Activated naive CD4-positive, alpha-beta T cell treated with anti-CD3 and anti-CD28 coated beads, Interleukin-2, amount 10 ng/mL, durations not matched to agents 7 days and 5 days (primary cell): ENCODE measurements around the gene RMI2.

Experiments
- CTCF ChIA-PET: fragments of 350-600 bp; sonication (Branson Sonifier 250); formaldehyde crosslinking; loops from one replicate; lab custom pipeline; 2021; ENCODE audit warnings: antibody characterized with exemption; lab: Charles Lee
- DNase-seq: peaks from one replicate; pipeline ENCODE4 v3.0.0-alpha.2; 2020
- H3K27ac Mint-ChIP-seq: one replicate; pipeline ENCODE4 v1.8.0; 2021; ENCODE audit warnings: mild to moderate bottlenecking, moderate library complexity, mixed read lengths
- H3K27me3 Mint-ChIP-seq: one replicate; pipeline ENCODE4 v1.8.0; 2021; ENCODE audit warnings: mild to moderate bottlenecking, mixed read lengths
- H3K36me3 Mint-ChIP-seq: one replicate; pipeline ENCODE4 v1.8.0; 2021; ENCODE audit warnings: mixed read lengths
- H3K4me1 Mint-ChIP-seq: one replicate; pipeline ENCODE4 v1.8.0; 2021; ENCODE audit warnings: mixed read lengths
- H3K4me3 Mint-ChIP-seq: one replicate; pipeline ENCODE4 v1.8.0; 2021; ENCODE audit warnings: mild to moderate bottlenecking, moderate library complexity, mixed read lengths
- H3K9me3 Mint-ChIP-seq: one replicate; pipeline ENCODE4 v1.8.0; 2021; ENCODE audit warnings: mixed read lengths

The RMI2 gene

DNA sequence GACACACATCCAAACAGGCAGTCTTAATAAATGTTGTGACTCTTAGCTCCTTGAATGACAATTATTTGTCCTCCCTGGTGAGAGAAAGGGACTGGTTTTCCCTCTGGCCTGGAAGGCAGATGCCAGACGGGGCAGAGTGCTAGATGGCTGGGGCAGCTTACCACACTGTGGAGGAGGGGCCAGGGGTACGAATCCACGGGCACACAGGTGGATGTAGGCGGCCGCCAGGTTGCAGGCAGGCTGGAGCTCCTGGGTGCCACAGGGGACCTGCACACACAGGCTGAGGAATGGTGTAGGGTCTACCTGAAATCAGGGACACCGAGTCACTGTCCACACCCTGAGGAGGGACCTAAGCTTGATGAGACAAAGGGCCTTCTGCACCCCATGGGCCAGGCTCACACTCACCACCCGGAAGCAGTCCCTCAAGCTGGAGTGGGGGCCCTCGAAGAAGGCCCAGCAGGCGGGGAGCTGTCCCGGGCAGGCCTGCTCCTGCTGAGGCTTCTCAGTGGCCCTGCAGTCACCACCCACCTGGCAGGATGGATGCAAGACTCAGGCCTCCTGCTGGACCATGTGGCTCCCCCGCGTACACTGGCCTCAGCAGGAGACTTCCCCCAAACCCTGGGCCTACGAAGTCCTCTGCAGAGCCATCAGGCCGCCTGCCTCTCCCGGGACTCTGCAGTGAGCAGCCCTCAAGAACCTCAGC is 38.4 kb downstream of the RMI2 start:
- DNase-seq, result no peak
- CTCF ChIA-PET, result interaction anchor here (0.9 to 4.4 kb wide), 2 partner anchors 11 to 12 kb away, joined by 3 to 28 read pairs; no protein-coding TSS in a partner anchor
- H3K4me3 Mint-ChIP-seq, result no peak overlapping the region
- H3K4me1 Mint-ChIP-seq, result peaks cover 19% of the 10 kb centered on the region
- peaks cover 14% of the 10 kb centered on the region for H3K27me3 Mint-ChIP-seq
- peaks cover 10% of the 10 kb centered on the region for H3K36me3 Mint-ChIP-seq
- peaks cover under 1% of the 10 kb centered on the region for H3K9me3 Mint-ChIP-seq
- no peak overlapping the region for H3K27ac Mint-ChIP-seq

DNA sequence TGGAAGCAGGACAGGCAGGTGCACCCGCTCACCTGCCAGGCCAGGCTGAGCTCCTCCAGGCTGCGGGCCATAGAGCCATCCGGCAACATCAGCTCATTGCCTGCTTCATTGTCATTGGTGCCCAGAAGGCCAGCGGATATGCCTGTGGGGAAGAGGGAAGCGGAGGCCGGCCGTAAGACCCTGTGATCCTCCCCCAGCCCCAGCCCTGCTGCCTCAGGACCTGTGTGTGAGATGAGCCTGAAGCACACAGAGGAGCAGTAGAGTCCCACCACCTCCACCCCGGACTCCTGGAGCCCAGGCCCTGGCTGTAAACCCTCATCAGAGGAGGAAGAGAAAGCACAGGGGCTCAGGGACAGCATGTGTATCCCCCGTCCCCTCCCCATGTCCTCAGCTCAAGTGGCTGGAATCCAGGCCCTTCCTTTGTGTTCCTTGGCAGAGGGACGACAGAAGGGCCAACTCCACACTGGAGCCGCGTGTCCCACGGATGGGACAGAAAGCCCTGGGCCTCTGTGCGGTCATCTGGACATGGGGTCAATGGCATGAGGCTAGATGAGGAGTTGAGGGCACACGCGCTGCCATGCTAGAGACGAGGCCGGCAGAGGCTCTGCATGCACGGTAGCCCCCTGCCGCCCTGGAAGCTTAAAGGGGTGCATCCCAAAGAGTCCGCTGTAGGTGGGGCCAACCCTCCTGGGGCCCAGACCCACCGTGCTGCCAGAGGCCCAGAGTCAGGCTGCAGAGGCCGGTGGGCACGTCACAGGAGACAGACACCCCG is 39.1 kb downstream of the RMI2 start:
- H3K4me1 Mint-ChIP-seq, result peaks cover 23% of the 10 kb centered on the region
- CTCF ChIA-PET, result interaction anchor here (4.4 kb wide), 1 partner anchor 12 kb away, joined by 28 read pairs; no protein-coding TSS in a partner anchor

DNA sequence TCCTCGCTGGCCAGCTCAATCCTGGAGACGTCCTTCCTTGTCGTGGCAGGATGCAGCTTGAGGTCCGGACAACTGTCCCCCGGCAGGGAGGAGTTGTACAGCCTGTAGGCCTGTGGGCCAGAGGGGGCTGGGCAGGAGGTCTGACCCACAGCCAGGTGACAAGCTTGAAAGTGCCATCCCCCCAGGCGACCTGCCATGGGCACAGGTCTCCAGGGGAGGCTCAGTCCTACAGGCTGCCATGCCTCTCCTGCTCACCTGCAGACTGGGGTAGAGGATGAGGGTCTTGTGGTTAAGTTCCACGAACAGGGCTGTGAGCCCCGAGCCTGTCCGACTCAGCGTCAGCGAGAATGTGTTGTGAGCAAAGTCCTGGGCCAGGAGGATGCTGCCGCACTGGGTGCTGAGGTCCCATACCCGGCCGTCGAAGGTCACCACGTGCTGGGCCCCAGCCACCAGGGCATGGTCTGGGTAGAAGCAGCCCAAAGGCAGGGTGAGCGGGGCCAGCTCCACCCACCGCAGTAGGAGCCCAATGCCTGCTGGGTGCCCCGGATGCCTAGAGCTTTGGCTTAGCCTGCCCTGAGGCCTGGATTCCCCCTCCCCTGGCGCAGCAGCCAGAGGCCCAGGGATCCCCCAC is 39.8 kb downstream of the RMI2 start:
- no peak overlapping the region for H3K27ac Mint-ChIP-seq
- no peaks in the 10 kb centered on the region for H3K9me3 Mint-ChIP-seq
- H3K36me3 Mint-ChIP-seq, result peaks cover 8% of the 10 kb centered on the region
- no peak overlapping the region for H3K4me3 Mint-ChIP-seq
- DNase-seq, result no peak
- CTCF ChIA-PET, result interaction anchor here (0.5 to 4.4 kb wide), 3 partner anchors 12 to 36 kb away, joined by 3 to 28 read pairs (median 5); no protein-coding TSS in a partner anchor
- H3K27me3 Mint-ChIP-seq, result peaks cover 18% of the 10 kb centered on the region
- H3K4me1 Mint-ChIP-seq, result peaks cover 21% of the 10 kb centered on the region

More for the DNA sequence above, 39.1 kb downstream of the RMI2 start:
- Mint-ChIP-seq H3K4me3 (no peak overlapping the region), H3K36me3 (peaks cover 8% of the 10 kb centered on the region), H3K27ac (no peak overlapping the region), H3K9me3 (no peaks in the 10 kb centered on the region), H3K27me3 (peaks cover 18% of the 10 kb centered on the region)
- no peak for DNase-seq

DNA sequence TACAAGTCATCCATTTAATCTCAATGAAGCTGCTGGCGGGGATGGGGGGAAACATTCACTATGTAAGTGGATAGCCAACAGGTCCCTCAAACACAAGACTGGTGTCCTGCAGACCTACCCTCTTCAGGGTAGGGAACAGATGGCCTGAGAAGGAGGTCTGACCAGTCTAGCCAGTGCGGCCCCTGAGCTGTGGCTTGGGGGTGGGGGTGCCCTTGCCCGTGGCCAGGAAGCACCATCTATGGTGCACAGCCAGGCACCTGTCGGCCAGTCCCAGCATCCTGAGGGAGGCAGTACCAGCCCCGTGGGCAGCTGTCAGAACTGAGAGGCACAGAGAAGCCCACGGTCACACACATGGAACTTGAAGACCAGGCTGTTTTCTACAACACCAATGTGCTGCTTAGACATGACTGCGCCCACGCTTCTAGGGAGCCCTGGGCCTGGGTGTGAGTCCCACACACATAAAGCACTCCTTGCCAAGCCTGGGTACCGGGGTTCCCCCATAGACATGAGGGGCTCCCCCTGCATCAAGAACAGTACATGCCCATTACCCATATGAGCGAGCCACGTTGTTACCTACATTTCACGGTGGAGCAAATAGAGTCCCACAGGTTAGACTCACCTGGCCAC is 40.9 kb downstream of the RMI2 start:
- Mint-ChIP-seq H3K4me1 (peaks cover 19% of the 10 kb centered on the region), H3K4me3 (no peak overlapping the region), H3K36me3 (peaks cover 6% of the 10 kb centered on the region), H3K27me3 (peaks cover 18% of the 10 kb centered on the region), H3K27ac (no peak overlapping the region), H3K9me3 (no peaks in the 10 kb centered on the region)
- CTCF ChIA-PET, result interaction anchor here (1.5 to 4.4 kb wide), 2 partner anchors 12 to 13 kb away, joined by 5 to 28 read pairs; no protein-coding TSS in a partner anchor
- no peak for DNase-seq

DNA sequence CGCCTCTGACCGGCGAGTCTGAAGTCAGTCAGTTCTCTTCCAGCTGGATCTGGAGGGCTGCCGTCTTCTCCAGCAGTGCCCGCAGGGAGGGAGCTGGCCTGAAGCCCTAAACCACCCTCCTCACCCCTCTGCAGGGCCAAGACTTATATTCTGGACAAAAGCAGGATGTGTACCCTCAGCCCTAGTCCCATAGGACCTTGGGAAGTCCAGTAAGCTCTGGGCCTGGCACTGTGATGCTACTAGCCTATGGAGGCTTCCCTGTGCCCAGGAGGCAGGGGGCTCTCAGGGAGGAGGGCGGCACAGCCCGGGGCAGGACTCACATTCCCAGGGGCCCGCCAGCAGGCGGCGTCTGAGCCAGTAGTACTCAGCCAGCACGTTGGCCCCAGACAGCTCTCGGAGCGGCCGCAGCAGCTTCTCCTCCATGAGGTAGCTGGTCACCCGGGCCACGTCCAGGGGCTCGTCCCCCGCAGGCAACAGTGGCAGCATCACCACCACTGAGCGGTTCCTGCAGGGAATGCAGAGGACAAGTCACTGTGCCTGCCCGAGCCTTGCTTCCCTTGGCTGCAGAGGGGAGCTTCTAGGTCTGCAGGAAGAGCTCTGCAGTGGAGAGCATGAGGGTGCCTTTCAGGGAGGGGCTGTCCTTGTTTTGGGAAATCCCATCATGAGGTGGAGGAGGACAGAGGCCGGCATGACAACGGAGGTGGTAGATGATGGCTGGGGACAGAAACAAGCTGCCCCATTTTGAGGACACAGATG is 41.7 kb downstream of the RMI2 start:
- no peak overlapping the region for H3K4me3 Mint-ChIP-seq
- H3K27ac Mint-ChIP-seq, result no peak overlapping the region
- H3K9me3 Mint-ChIP-seq, result no peaks in the 10 kb centered on the region
- peaks cover 19% of the 10 kb centered on the region for H3K4me1 Mint-ChIP-seq
- DNase-seq, result no peak
- peaks cover 3% of the 10 kb centered on the region for H3K36me3 Mint-ChIP-seq
- CTCF ChIA-PET, result interaction anchor here (0.8 to 4.4 kb wide), 7 partner anchors 9 to 145 kb away, joined by 3 to 28 read pairs (median 5); no protein-coding TSS in a partner anchor
- peaks cover 18% of the 10 kb centered on the region for H3K27me3 Mint-ChIP-seq

DNA sequence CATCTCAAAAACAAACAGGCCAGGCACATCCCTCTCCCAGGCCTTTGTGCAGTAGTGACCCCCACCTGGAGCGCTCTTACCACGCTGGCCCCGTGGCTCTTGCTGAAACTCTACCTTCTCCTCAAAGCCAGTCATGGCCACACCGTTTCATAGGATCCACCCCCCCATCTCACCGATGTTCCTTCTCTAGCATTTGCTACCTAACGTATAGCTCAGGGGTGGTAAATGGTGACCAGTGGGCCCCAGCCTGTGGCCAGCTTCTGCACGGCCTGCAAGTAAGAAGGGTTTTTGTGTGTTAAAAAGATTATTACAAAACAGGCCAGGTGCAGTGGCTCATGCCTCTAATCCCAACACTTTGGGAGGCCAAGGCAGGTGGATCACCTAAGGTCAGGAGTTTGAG is 43.8 kb downstream of the RMI2 start:
- Mint-ChIP-seq H3K27me3 (peaks cover 18% of the 10 kb centered on the region), H3K9me3 (no peaks in the 10 kb centered on the region), H3K36me3 (no peaks in the 10 kb centered on the region), H3K4me3 (no peak overlapping the region), H3K4me1 (peaks cover 19% of the 10 kb centered on the region), H3K27ac (no peak overlapping the region)
- DNase-seq, result no peak
- CTCF ChIA-PET, result interaction anchor here (1.2 kb wide), 1 partner anchor 417 kb away, joined by 3 read pairs; no protein-coding TSS in a partner anchor

DNA sequence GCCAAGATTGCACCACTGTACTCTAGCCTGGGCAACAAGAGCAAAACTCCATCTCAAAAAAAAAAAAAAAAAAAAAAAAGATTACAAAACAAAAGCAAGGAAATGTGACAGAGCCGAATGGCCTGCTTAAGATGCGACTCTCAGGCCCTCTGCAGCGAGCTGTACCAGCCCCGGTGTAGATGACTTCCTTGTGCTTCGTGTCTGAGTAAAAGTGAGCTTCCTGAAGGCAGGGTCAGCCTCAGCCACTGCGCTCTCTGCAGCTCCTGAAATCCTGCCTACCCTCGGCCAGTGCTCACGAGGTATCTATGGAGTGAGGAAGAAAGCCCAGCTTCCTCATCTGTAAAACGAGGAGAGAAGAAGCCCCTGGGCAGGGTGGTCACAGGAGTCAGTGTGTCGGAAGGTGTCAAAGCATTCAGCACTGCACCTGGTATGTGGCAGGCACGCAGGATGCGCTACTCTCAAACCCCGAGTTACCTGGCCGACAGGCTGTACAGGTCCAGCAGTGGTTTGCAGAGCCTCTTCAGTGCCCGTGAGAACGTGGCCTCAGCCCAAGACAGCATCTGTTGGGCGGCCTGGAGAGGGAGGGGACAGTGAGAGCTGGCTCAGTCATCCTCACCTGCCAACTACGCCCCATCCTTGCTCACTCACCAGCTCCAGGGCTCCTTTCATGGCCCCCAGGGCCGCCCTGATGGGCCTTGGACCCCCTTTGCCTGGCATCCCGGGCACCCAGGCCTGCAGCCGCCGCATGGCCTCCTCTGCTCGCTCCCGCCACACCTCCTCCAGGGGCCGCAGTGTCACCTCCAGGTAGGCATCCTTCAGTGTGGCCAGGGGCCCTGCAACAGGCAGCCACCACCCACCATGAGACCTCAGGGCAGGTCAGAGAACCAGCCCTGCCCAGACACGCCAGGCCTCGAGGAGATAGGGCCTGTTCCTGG is 44.6 kb downstream of the RMI2 start:
- H3K36me3 Mint-ChIP-seq, result no peaks in the 10 kb centered on the region
- peaks cover 19% of the 10 kb centered on the region for H3K4me1 Mint-ChIP-seq
- peaks cover 20% of the 10 kb centered on the region for H3K27me3 Mint-ChIP-seq
- no peak overlapping the region for H3K4me3 Mint-ChIP-seq
- DNase-seq, result no peak
- no peak overlapping the region for H3K27ac Mint-ChIP-seq
- CTCF ChIA-PET, result no interaction called here
- H3K9me3 Mint-ChIP-seq, result no peaks in the 10 kb centered on the region

DNA sequence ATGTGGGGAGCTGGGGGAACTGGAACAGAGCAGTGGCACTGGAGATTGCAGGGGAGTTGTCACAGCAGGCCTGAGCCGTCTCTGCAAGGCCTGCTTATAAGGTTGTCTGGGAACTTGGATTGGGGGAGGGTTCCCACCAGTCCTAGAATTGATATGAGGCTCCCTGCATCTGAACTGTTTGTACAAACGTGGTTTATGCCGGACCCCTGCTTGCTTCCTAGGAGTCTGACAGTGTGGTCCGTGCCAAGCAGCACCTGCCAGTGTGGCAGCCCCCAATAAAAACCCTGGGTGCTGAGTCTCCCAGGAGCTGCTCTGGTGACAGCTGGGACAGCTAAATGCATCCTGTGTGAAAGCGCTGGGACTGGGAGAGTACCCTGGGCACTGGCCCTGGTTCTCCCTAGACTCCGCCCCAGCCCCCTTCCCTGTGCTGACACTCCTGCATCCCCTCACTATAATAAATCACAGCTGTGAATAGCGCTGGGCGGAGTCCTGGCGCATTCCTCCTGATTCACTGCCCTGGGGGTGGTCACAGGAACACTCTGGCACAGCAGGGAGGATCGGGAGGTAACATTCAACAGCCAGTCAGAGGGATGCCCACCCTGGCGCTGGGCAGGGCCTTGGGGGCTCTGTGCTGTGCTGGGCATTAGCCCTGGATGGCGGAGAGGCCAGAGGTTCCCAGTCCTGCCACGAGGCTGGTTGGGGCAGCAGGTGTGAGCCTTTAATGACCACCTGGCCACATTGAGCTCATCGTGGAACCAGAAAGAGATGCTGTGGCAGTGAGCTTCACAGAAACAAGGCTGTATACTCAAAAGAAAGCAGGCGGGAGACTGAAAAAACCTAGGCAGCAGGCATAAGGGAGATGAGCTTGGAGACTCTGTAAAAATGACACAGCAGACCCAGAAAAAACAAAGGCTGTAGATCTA is 45.6 kb downstream of the RMI2 start:
- Mint-ChIP-seq H3K27ac (no peak overlapping the region), H3K36me3 (no peaks in the 10 kb centered on the region), H3K9me3 (no peaks in the 10 kb centered on the region), H3K4me3 (no peak overlapping the region), H3K27me3 (peaks cover 27% of the 10 kb centered on the region), H3K4me1 (peaks cover 19% of the 10 kb centered on the region)
- CTCF ChIA-PET, result interaction anchor here (0.9 to 1.1 kb wide), 3 partner anchors 12 to 427 kb away, joined by 3 to 4 read pairs (median 4); no protein-coding TSS in a partner anchor
- no peak for DNase-seq

DNA sequence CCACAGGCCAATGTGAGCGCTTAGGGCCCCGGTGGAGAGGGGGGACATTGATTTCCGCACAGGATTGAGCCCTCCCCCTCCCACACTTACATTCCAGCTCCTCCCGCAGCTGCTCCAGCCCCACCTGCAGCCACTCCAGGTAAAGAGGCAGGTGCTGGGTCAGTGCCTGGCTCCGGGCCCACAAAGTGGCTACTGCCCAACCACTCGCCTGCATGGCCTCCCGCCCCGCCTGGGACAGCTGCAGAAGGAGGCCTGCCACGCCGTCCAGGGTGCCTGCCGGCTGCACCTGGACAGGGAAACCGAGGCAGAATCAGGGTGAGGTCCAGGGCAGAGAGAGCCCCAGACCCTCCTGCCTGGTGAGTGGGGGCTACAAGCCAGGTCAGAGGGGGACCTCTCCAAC is 46.3 kb downstream of the RMI2 start:
- H3K9me3 Mint-ChIP-seq, result no peaks in the 10 kb centered on the region
- no peak for DNase-seq
- H3K27me3 Mint-ChIP-seq, result peaks cover 34% of the 10 kb centered on the region
- no peak overlapping the region for H3K27ac Mint-ChIP-seq
- peaks cover 19% of the 10 kb centered on the region for H3K4me1 Mint-ChIP-seq
- H3K4me3 Mint-ChIP-seq, result no peak overlapping the region
- CTCF ChIA-PET, result interaction anchor here (0.9 to 1.1 kb wide), 4 partner anchors 11 to 428 kb away, joined by 3 to 4 read pairs (median 4); no protein-coding TSS in a partner anchor
- no peaks in the 10 kb centered on the region for H3K36me3 Mint-ChIP-seq

DNA sequence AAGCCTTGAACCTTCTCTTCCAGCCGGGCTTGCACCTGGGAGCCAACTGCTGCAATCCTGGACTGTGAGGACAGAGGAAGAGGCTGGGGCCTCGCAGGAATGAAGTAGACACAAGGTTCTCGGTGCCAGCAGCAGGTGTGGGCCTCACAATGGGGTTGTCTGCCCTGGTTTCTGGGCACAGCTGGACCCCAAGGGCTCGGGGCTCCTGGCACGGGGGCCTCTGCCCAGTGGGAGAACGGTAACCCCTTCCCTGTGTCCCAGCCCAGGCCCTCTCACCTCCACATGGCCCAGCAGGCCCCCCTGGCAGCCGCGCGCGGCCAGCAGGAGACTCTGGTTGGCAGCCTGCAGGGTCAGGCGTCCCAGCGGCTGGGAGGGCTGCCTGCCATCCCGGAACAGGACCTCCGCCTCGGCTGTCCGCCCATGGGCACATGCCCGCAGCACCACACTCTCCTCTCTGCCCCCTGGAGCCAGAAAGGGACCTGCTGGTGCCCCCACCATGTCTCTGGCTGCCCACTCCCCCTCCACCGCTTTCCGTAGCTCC is 46.9 kb downstream of the RMI2 start:
- H3K27me3 Mint-ChIP-seq, result peaks cover 36% of the 10 kb centered on the region
- no peak overlapping the region for H3K4me3 Mint-ChIP-seq
- H3K4me1 Mint-ChIP-seq, result peaks cover 19% of the 10 kb centered on the region
- no peaks in the 10 kb centered on the region for H3K9me3 Mint-ChIP-seq
- no peak overlapping the region for H3K27ac Mint-ChIP-seq
- CTCF ChIA-PET, result interaction anchor here (1.0 to 1.6 kb wide), 2 partner anchors 11 to 14 kb away, joined by 3 to 4 read pairs; no protein-coding TSS in a partner anchor
- H3K36me3 Mint-ChIP-seq, result no peaks in the 10 kb centered on the region
- no peak for DNase-seq

DNA sequence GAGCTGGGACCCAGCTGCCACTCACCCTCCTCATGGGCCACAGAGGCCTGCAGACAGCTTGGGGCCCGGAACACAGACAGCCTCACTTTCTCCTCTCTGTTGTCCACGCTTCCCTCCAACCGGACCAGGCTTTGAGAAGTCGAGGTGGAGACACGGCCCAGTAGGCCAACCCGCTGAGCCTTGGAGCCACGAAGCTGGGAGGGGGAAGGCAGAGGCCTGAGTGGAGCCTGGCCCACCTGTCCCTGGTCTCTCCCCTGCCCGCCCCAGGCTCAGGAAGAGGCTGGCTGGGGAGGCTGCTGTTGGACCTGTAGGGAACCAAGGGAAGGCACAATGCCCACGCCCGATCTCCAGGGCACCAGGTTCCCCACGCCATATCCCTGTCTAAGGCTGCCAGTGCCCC is 48.1 kb downstream of the RMI2 start:
- DNase-seq, result no peak
- Mint-ChIP-seq H3K9me3 (no peaks in the 10 kb centered on the region), H3K27me3 (peaks cover 35% of the 10 kb centered on the region), H3K36me3 (no peaks in the 10 kb centered on the region), H3K4me1 (peaks cover 10% of the 10 kb centered on the region), H3K27ac (no peak overlapping the region), H3K4me3 (no peak overlapping the region)
- CTCF ChIA-PET, result interaction anchor here (1.6 kb wide), 1 partner anchor 13 kb away, joined by 4 read pairs; no protein-coding TSS in a partner anchor
